Measurements from ENCODE around the gene AEBP1. TPM values are rescaled to one million over a fixed set of nuclear protein-coding genes. Genes with fewer than 3 reads are reported as not detected.

The AEBP1 gene
- 19.7 TPM for polyA plus RNA-seq (2013, experiment 1 of 2)
- 20.4 TPM for polyA plus RNA-seq (2013, experiment 2 of 2)

- peak within 1 kb of the TSS; percentile 7 for H3K4me2 ChIP-seq (ENCODE audit: low read length)
- H3K27ac ChIP-seq (ENCODE audit: low read depth, low read length) = no peak within 1 kb of the TSS
- H3K4ac ChIP-seq (ENCODE audit: low read depth, low read length) = peak within 1 kb of the TSS; percentile 56
- H2BK5ac ChIP-seq (ENCODE audit: low read length) = no peak within 1 kb of the TSS
- peak within 1 kb of the TSS; percentile 50 for H3K9ac ChIP-seq (ENCODE audit: low read length)
- H3K36me3 ChIP-seq (ENCODE audit: control insufficient read depth, insufficient read depth, low read length) = no peaks in the 10 kb centered on the region
- H3K27me3 ChIP-seq (ENCODE audit: insufficient read depth, low read length, poor library complexity) = no peaks in the 10 kb centered on the region
- DNase-seq = peak; percentile 64
- no peaks in the 10 kb centered on the region for H3K79me1 ChIP-seq (ENCODE audit: low read length)
- no peaks in the 10 kb centered on the region for H3K79me2 ChIP-seq (ENCODE audit: control insufficient read depth, insufficient read depth, low read length)
- no peak within 1 kb of the TSS for H4K5ac ChIP-seq (ENCODE audit: low read length)
- H2AK5ac ChIP-seq (ENCODE audit: low read length) = no peak within 1 kb of the TSS
- no peak within 1 kb of the TSS for H2BK120ac ChIP-seq (ENCODE audit: low read depth, low read length)
- no peaks in the 10 kb centered on the region for H3K4me1 ChIP-seq (ENCODE audit: control insufficient read depth, low read depth, low read length)
- no peak within 1 kb of the TSS for H3K23ac ChIP-seq (ENCODE audit: low read length)
- peak within 1 kb of the TSS; percentile 77 for H3K18ac ChIP-seq (ENCODE audit: low read length)
- peak within 1 kb of the TSS; percentile 81 for H3K56ac ChIP-seq (ENCODE audit: low read length)
- no peak within 1 kb of the TSS for H4K8ac ChIP-seq (ENCODE audit: low read depth, low read length)
- WGBS (ENCODE audit: extremely low coverage, insufficient coverage, low lambda C conversion rate) = no CpG with 5 or more reads among the region's 87 CpGs
- H2BK15ac ChIP-seq (replicated peaks; ENCODE audit: low read depth) = no peak within 1 kb of the TSS
- peak within 1 kb of the TSS; percentile 44 for H3K4me3 ChIP-seq (ENCODE audit: low read length)
These were observed at the start of gene AEBP1 for GRCh38 chr7:44103923-44104859. Gene AEBP1, plus strand, starts transcription at chr7:44104345. Its CDS starts 321 bp downstream, at chr7:44104666.

GRCh38 chr7:44056681-44057080 is 47.5 kb upstream of the AEBP1 start:
- Histone ChIP-seq H3K4ac (ENCODE audit: low read depth, low read length) (no peak overlapping the region), H3K27me3 (ENCODE audit: insufficient read depth, low read length, poor library complexity) (no peaks in the 10 kb centered on the region), H3K79me2 (ENCODE audit: control insufficient read depth, insufficient read depth, low read length) (no peaks in the 10 kb centered on the region), H2BK120ac (ENCODE audit: low read depth, low read length) (no peak overlapping the region), H3K4me3 (ENCODE audit: low read length) (no peak overlapping the region), H3K79me1 (ENCODE audit: low read length) (no peaks in the 10 kb centered on the region), H3K4me1 (ENCODE audit: control insufficient read depth, low read depth, low read length) (no peaks in the 10 kb centered on the region), H3K56ac (ENCODE audit: low read length) (no peak overlapping the region), H3K27ac (ENCODE audit: low read depth, low read length) (no peak overlapping the region), H2BK5ac (ENCODE audit: low read length) (no peak overlapping the region), H3K4me2 (ENCODE audit: low read length) (no peak overlapping the region), H3K18ac (ENCODE audit: low read length) (no peak overlapping the region), H4K8ac (ENCODE audit: low read depth, low read length) (no peak overlapping the region), H2BK15ac (replicated peaks; ENCODE audit: low read depth) (no peak overlapping the region), H3K9ac (ENCODE audit: low read length) (no peak overlapping the region), H2AK5ac (ENCODE audit: low read length) (no peak overlapping the region), H3K23ac (ENCODE audit: low read length) (no peak overlapping the region), H4K5ac (ENCODE audit: low read length) (no peak overlapping the region), H3K36me3 (ENCODE audit: control insufficient read depth, insufficient read depth, low read length) (peaks cover 7% of the 10 kb centered on the region)
- no peak for DNase-seq
- no CpG with 5 or more reads among the region's 7 CpGs for WGBS (ENCODE audit: extremely low coverage, insufficient coverage, low lambda C conversion rate)

GRCh38 chr7:44057181-44057848 is 46.8 kb upstream of the AEBP1 start:
- no peak overlapping the region for H3K4me2 ChIP-seq (ENCODE audit: low read length)
- H3K9ac ChIP-seq (ENCODE audit: low read length) = no peak overlapping the region
- H2BK5ac ChIP-seq (ENCODE audit: low read length) = no peak overlapping the region
- H3K23ac ChIP-seq (ENCODE audit: low read length) = no peak overlapping the region
- peaks cover 7% of the 10 kb centered on the region for H3K36me3 ChIP-seq (ENCODE audit: control insufficient read depth, insufficient read depth, low read length)
- H2BK15ac ChIP-seq (replicated peaks; ENCODE audit: low read depth) = no peak overlapping the region
- no peak overlapping the region for H3K27ac ChIP-seq (ENCODE audit: low read depth, low read length)
- no peak overlapping the region for H3K18ac ChIP-seq (ENCODE audit: low read length)
- H4K8ac ChIP-seq (ENCODE audit: low read depth, low read length) = no peak overlapping the region
- H3K27me3 ChIP-seq (ENCODE audit: insufficient read depth, low read length, poor library complexity) = no peaks in the 10 kb centered on the region
- no CpG with 5 or more reads among the region's 11 CpGs for WGBS (ENCODE audit: extremely low coverage, insufficient coverage, low lambda C conversion rate)
- no peak overlapping the region for H3K4ac ChIP-seq (ENCODE audit: low read depth, low read length)
- H2AK5ac ChIP-seq (ENCODE audit: low read length) = no peak overlapping the region
- DNase-seq = no peak
- no peak overlapping the region for H2BK120ac ChIP-seq (ENCODE audit: low read depth, low read length)
- H3K4me3 ChIP-seq (ENCODE audit: low read length) = no peak overlapping the region
- H4K5ac ChIP-seq (ENCODE audit: low read length) = no peak overlapping the region
- no peaks in the 10 kb centered on the region for H3K4me1 ChIP-seq (ENCODE audit: control insufficient read depth, low read depth, low read length)
- H3K79me1 ChIP-seq (ENCODE audit: low read length) = no peaks in the 10 kb centered on the region
- no peaks in the 10 kb centered on the region for H3K79me2 ChIP-seq (ENCODE audit: control insufficient read depth, insufficient read depth, low read length)
- no peak overlapping the region for H3K56ac ChIP-seq (ENCODE audit: low read length)

- Histone ChIP-seq H3K36me3 (ENCODE audit: control insufficient read depth, insufficient read depth, low read length) (peaks cover 7% of the 10 kb centered on the region), H2BK15ac (replicated peaks; ENCODE audit: low read depth) (no peak overlapping the region), H3K23ac (ENCODE audit: low read length) (no peak overlapping the region), H3K9ac (ENCODE audit: low read length) (no peak overlapping the region), H2BK5ac (ENCODE audit: low read length) (no peak overlapping the region), H3K79me1 (ENCODE audit: low read length) (no peaks in the 10 kb centered on the region), H3K4me1 (ENCODE audit: control insufficient read depth, low read depth, low read length) (no peaks in the 10 kb centered on the region), H3K18ac (ENCODE audit: low read length) (no peak overlapping the region), H4K8ac (ENCODE audit: low read depth, low read length) (no peak overlapping the region), H3K4ac (ENCODE audit: low read depth, low read length) (no peak overlapping the region), H3K4me3 (ENCODE audit: low read length) (no peak overlapping the region), H3K27ac (ENCODE audit: low read depth, low read length) (no peak overlapping the region), H4K5ac (ENCODE audit: low read length) (no peak overlapping the region), H3K79me2 (ENCODE audit: control insufficient read depth, insufficient read depth, low read length) (no peaks in the 10 kb centered on the region), H2BK120ac (ENCODE audit: low read depth, low read length) (no peak overlapping the region), H3K27me3 (ENCODE audit: insufficient read depth, low read length, poor library complexity) (no peaks in the 10 kb centered on the region), H3K56ac (ENCODE audit: low read length) (no peak overlapping the region), H3K4me2 (ENCODE audit: low read length) (no peak overlapping the region), H2AK5ac (ENCODE audit: low read length) (no peak overlapping the region)
- no CpG with 5 or more reads among the region's 30 CpGs for WGBS (ENCODE audit: extremely low coverage, insufficient coverage, low lambda C conversion rate)
- DNase-seq = no peak
These were observed 46.0 kb upstream of the AEBP1 start for GRCh38 chr7:44057849-44058758.

GRCh38 chr7:44058759-44059218 is 45.4 kb upstream of the AEBP1 start:
- Histone ChIP-seq H3K18ac (ENCODE audit: low read length) (no peak overlapping the region), H3K4ac (ENCODE audit: low read depth, low read length) (no peak overlapping the region), H3K79me2 (ENCODE audit: control insufficient read depth, insufficient read depth, low read length) (no peaks in the 10 kb centered on the region), H2AK5ac (ENCODE audit: low read length) (no peak overlapping the region), H4K8ac (ENCODE audit: low read depth, low read length) (no peak overlapping the region), H3K79me1 (ENCODE audit: low read length) (no peaks in the 10 kb centered on the region), H3K9ac (ENCODE audit: low read length) (no peak overlapping the region), H3K27me3 (ENCODE audit: insufficient read depth, low read length, poor library complexity) (no peaks in the 10 kb centered on the region), H2BK120ac (ENCODE audit: low read depth, low read length) (no peak overlapping the region), H3K4me1 (ENCODE audit: control insufficient read depth, low read depth, low read length) (no peaks in the 10 kb centered on the region), H3K4me2 (ENCODE audit: low read length) (no peak overlapping the region), H3K56ac (ENCODE audit: low read length) (no peak overlapping the region), H2BK15ac (replicated peaks; ENCODE audit: low read depth) (no peak overlapping the region), H2BK5ac (ENCODE audit: low read length) (no peak overlapping the region), H4K5ac (ENCODE audit: low read length) (no peak overlapping the region), H3K36me3 (ENCODE audit: control insufficient read depth, insufficient read depth, low read length) (peaks cover 7% of the 10 kb centered on the region), H3K4me3 (ENCODE audit: low read length) (no peak overlapping the region), H3K23ac (ENCODE audit: low read length) (no peak overlapping the region), H3K27ac (ENCODE audit: low read depth, low read length) (no peak overlapping the region)
- no CpG with 5 or more reads among the region's 7 CpGs for WGBS (ENCODE audit: extremely low coverage, insufficient coverage, low lambda C conversion rate)
- DNase-seq = no peak

All from mesendoderm (in vitro differentiated cells).